SK-N-SH treated with all-trans-retinoic acid at 6 μM for 48 hours (cell line): Measurements from ENCODE around the gene SYNE3.

Experiments
- ATAC-seq: fragments of 200-7000 bp; cut with Tn5 transposase; 3 replicates; pipeline ENCODE4 v1.9.1; 2020; ENCODE audit warnings: mild to moderate bottlenecking, moderate library complexity
- ARNTL ChIP-seq: fragments of 450-650 bp; formaldehyde crosslinking; IDR thresholded peaks from 2 replicates; pipeline ENCODE4 v1.5.0; 2020; ENCODE audit warnings: low read depth, mild to moderate bottlenecking, moderate library complexity, borderline replicate concordance
- BACH2 ChIP-seq: fragments of 250-450 bp; sonication (Bioruptor Pico); IDR thresholded peaks from 2 replicates; pipeline ENCODE4 v1.9.0; 2021; ENCODE audit warnings: mild to moderate bottlenecking, borderline replicate concordance
- CREB5 ChIP-seq: fragments of 250-450 bp; sonication (Bioruptor Pico); IDR thresholded peaks from 2 replicates; pipeline ENCODE4 v1.5.1; 2020; ENCODE audit warnings: low read depth, mild to moderate bottlenecking, moderate library complexity
- CSDC2 ChIP-seq: fragments of 250-450 bp; sonication (Bioruptor Pico); IDR thresholded peaks from 2 replicates; pipeline ENCODE4 v1.5.0; 2020; ENCODE audit warnings: mild to moderate bottlenecking, moderate library complexity
- CSRNP3 ChIP-seq: fragments of 250-450 bp; sonication (Bioruptor Pico); IDR thresholded peaks from 2 replicates; pipeline ENCODE4 v1.5.1; 2021; ENCODE audit warnings: mild to moderate bottlenecking, moderate library complexity
- ESRRG ChIP-seq: fragments of 250-450 bp; sonication (Bioruptor Pico); IDR thresholded peaks from 2 replicates; pipeline ENCODE4 v1.6.1; 2021; ENCODE audit warnings: mild to moderate bottlenecking
- GLIS3 ChIP-seq: fragments of 250-450 bp; sonication (Bioruptor Pico); IDR thresholded peaks from 2 replicates; pipeline ENCODE4 v1.5.0; 2020; ENCODE audit warnings: mild to moderate bottlenecking, moderate library complexity
- OSR1 ChIP-seq: fragments of 250-450 bp; sonication (Bioruptor Pico); IDR thresholded peaks from 2 replicates; pipeline ENCODE4 v1.8.0; 2022; ENCODE audit warnings: moderate library complexity, mild to moderate bottlenecking, inconsistent platforms
- PATZ1 ChIP-seq: fragments of 250-450 bp; sonication (Bioruptor Pico); IDR thresholded peaks from 2 replicates; pipeline ENCODE4 v1.8.0; 2020; ENCODE audit warnings: mild to moderate bottlenecking, moderate library complexity, borderline replicate concordance
- POU6F1 ChIP-seq: fragments of 250-450 bp; sonication (Bioruptor Pico); IDR thresholded peaks from 2 replicates; pipeline ENCODE4 v1.8.0; 2021; ENCODE audit warnings: low read depth, mild to moderate bottlenecking, moderate library complexity, borderline replicate concordance
- PPARA ChIP-seq: fragments of 250-450 bp; sonication (Bioruptor Pico); IDR thresholded peaks from 2 replicates; pipeline ENCODE4 v1.5.0; 2020; ENCODE audit warnings: mild to moderate bottlenecking, borderline replicate concordance
- SNAI2 ChIP-seq: fragments of 250-450 bp; sonication (Bioruptor Pico); IDR thresholded peaks from 2 replicates; pipeline ENCODE4 v1.5.0; 2020; ENCODE audit warnings: mild to moderate bottlenecking, moderate library complexity
- TCF4 ChIP-seq: fragments of 250-450 bp; sonication (Bioruptor Pico); IDR thresholded peaks from 2 replicates; pipeline ENCODE4 v1.8.0; 2021; ENCODE audit warnings: mild to moderate bottlenecking, moderate library complexity, borderline replicate concordance
- TOX ChIP-seq: fragments of 250-450 bp; sonication (Bioruptor Pico); IDR thresholded peaks from 2 replicates; pipeline ENCODE4 v1.8.0; 2021; ENCODE audit warnings: mild to moderate bottlenecking, moderate library complexity, borderline replicate concordance
- ZC3H10 ChIP-seq: fragments of 250-450 bp; sonication (Bioruptor Pico); IDR thresholded peaks from 2 replicates; pipeline ENCODE4 v1.5.1; 2021; ENCODE audit warnings: mild to moderate bottlenecking, moderate library complexity
- ZFP3 ChIP-seq: fragments of 250-450 bp; sonication (Bioruptor Pico); IDR thresholded peaks from 2 replicates; pipeline ENCODE4 v1.5.0; 2020; ENCODE audit warnings: mild to moderate bottlenecking, moderate library complexity
- ZFP30 ChIP-seq: fragments of 450-650 bp; formaldehyde crosslinking; IDR thresholded peaks from 2 replicates; pipeline ENCODE4 v1.5.0; 2022; ENCODE audit warnings: mild to moderate bottlenecking, moderate library complexity
- ZNF565 ChIP-seq: fragments of 450-650 bp; formaldehyde crosslinking; conservative IDR thresholded peaks from 2 replicates; pipeline ENCODE4 v1.5.0; 2020; ENCODE audit warnings: low read depth, mild to moderate bottlenecking, moderate library complexity
- ZNF70 ChIP-seq: fragments of 450-650 bp; formaldehyde crosslinking; IDR thresholded peaks from 2 replicates; pipeline ENCODE4 v1.5.0; 2020; ENCODE audit warnings: mild to moderate bottlenecking, moderate library complexity
- ZNF8 ChIP-seq: fragments of 450-650 bp; formaldehyde crosslinking; IDR thresholded peaks from 2 replicates; pipeline ENCODE4 v1.5.0; 2020; ENCODE audit warnings: mild to moderate bottlenecking, moderate library complexity
- TF ChIP-seq, protein P1 (sequence below): fragments of 250-450 bp; sonication (Bioruptor Pico); IDR thresholded peaks from 2 replicates; pipeline ENCODE4 v1.5.0; 2020; ENCODE audit warnings: mild to moderate bottlenecking, moderate library complexity

The SYNE3 gene

GRCh38 chr14:95547626-95548327 lies 31.3 kb upstream of the SYNE3 start:
- TF ChIP-seq ZNF8 (CRISPR knock-in tag), result no peak
- no peak for TF ChIP-seq CSRNP3 (CRISPR knock-in tag)
- no peak for TF ChIP-seq OSR1 (CRISPR knock-in tag)
- no peak for TF ChIP-seq TCF4
- TF ChIP-seq ZNF70 (CRISPR knock-in tag), result no peak
- no peak for TF ChIP-seq PATZ1
- TF ChIP-seq ESRRG (CRISPR knock-in tag), result no peak
- no peak for TF ChIP-seq TOX (CRISPR knock-in tag)
- no peak for TF ChIP-seq ZFP30 (CRISPR knock-in tag)
- TF ChIP-seq SNAI2 (CRISPR knock-in tag), result no peak
- TF ChIP-seq BACH2 (CRISPR knock-in tag), result no peak
- TF ChIP-seq ARNTL (CRISPR knock-in tag), result no peak
- TF ChIP-seq POU6F1 (CRISPR knock-in tag), result no peak
- TF ChIP-seq, protein P1, sequence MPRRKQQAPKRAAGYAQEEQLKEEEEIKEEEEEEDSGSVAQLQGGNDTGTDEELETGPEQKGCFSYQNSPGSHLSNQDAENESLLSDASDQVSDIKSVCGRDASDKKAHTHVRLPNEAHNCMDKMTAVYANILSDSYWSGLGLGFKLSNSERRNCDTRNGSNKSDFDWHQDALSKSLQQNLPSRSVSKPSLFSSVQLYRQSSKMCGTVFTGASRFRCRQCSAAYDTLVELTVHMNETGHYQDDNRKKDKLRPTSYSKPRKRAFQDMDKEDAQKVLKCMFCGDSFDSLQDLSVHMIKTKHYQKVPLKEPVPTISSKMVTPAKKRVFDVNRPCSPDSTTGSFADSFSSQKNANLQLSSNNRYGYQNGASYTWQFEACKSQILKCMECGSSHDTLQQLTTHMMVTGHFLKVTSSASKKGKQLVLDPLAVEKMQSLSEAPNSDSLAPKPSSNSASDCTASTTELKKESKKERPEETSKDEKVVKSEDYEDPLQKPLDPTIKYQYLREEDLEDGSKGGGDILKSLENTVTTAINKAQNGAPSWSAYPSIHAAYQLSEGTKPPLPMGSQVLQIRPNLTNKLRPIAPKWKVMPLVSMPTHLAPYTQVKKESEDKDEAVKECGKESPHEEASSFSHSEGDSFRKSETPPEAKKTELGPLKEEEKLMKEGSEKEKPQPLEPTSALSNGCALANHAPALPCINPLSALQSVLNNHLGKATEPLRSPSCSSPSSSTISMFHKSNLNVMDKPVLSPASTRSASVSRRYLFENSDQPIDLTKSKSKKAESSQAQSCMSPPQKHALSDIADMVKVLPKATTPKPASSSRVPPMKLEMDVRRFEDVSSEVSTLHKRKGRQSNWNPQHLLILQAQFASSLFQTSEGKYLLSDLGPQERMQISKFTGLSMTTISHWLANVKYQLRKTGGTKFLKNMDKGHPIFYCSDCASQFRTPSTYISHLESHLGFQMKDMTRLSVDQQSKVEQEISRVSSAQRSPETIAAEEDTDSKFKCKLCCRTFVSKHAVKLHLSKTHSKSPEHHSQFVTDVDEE (CRISPR knock-in tag), result no peak
- TF ChIP-seq ZC3H10 (CRISPR knock-in tag), result no peak
- TF ChIP-seq ZNF565, result no peak
- no peak for TF ChIP-seq GLIS3 (CRISPR knock-in tag)
- no peak for TF ChIP-seq CSDC2 (CRISPR knock-in tag)
- ATAC-seq, result peak; percentile 72

- ATAC-seq, result no peak; the same call in 1 of the 3 replicates
- no peak for TF ChIP-seq ZFP3
- TF ChIP-seq CSDC2 (CRISPR knock-in tag), result no peak
- TF ChIP-seq OSR1 (CRISPR knock-in tag), result no peak
- TF ChIP-seq PPARA, result no peak
- TF ChIP-seq ZFP30 (CRISPR knock-in tag), result no peak
- TF ChIP-seq CSRNP3 (CRISPR knock-in tag), result no peak
- TF ChIP-seq CREB5 (CRISPR knock-in tag), result no peak
- no peak for TF ChIP-seq ZNF70 (CRISPR knock-in tag)
- no peak for TF ChIP-seq TCF4
- TF ChIP-seq, all 23 proteins: peak for 0
These were observed 30.8 kb upstream of the SYNE3 start for GRCh38 chr14:95547272-95547625.
